Lung (tissue), 12 donors: ENCODE data around the gene ZNF648. TPM values are rescaled to one million over a fixed set of nuclear protein-coding genes. Genes with fewer than 3 reads are reported as not detected.

ENCODE experiments used
- ATAC-seq: fragments of 200-7000 bp; cut with Tn5 transposase; one replicate; pipeline ENCODE4 v1.9.1; 2020; ENCODE audit warnings: moderate number of reproducible peaks; ENCODE audit not compliant: insufficient read depth, low FRiP score
- DNase-seq, 3 donors: peaks; one replicate each; pipeline ENCODE4 v3.0.0-alpha.2; 2013 to 2017
- H3K27ac ChIP-seq, 2 donors: one replicate each; pipeline ENCODE4 v1.5.1; 2013; ENCODE audit warnings: mild to moderate bottlenecking in 2 of 2, moderate library complexity in 2 of 2, control low read depth in 1 of 2, inconsistent platforms in 1 of 2, low read depth in 1 of 2, low read length in 1 of 2
- H3K27me3 ChIP-seq, 3 donors: one replicate each; pipeline ENCODE4 v1.5.1; 2013; ENCODE audit warnings: low read length in 2 of 3; ENCODE audit not compliant: control insufficient read depth in 3 of 3, insufficient read depth in 3 of 3
- H3K36me3 ChIP-seq, 4 donors: one replicate each; pipeline ENCODE4 v1.5.1; 2013; ENCODE audit warnings: low read length in 4 of 4, mild to moderate bottlenecking in 1 of 4, moderate library complexity in 1 of 4; ENCODE audit not compliant: control insufficient read depth in 4 of 4, insufficient read depth in 4 of 4
- H3K4me1 ChIP-seq, 5 donors: one replicate each; pipeline ENCODE4 v1.5.1; 2013; ENCODE audit warnings: low read length in 5 of 5, mild to moderate bottlenecking in 2 of 5, moderate library complexity in 1 of 5; ENCODE audit not compliant: control insufficient read depth in 5 of 5, insufficient read depth in 5 of 5
- H3K4me3 ChIP-seq: one replicate; pipeline ENCODE4 v1.5.1; 2013; ENCODE audit warnings: mild to moderate bottlenecking, control low read depth, moderate library complexity
- H3K9ac ChIP-seq, 2 donors: one replicate each; pipeline ENCODE4 v1.5.1; 2013; ENCODE audit warnings: low read length in 2 of 2, control low read depth in 1 of 2; ENCODE audit not compliant: insufficient read depth in 1 of 2
- H3K9me3 ChIP-seq, 4 donors: one replicate each; pipeline ENCODE4 v1.5.1; 2013; ENCODE audit warnings: low read length in 3 of 4, mild to moderate bottlenecking in 1 of 4, moderate library complexity in 1 of 4; ENCODE audit not compliant: control insufficient read depth in 4 of 4, insufficient read depth in 3 of 4
- CTCF ChIP-seq: IDR thresholded peaks from 2 replicates; pipeline ENCODE4 v1.5.1; 2012; ENCODE audit warnings: mild to moderate bottlenecking; ENCODE audit errors: control extremely low read depth, extremely low read depth
- WGBS, 2 donors: extraction: QIAGEN DNeasy Blood & Tissue Kit; methylation state at CpG; one replicate each; pipeline ENCODE4 v1.1.7; 2013; 5-methylcytosine and 5-hydroxymethylcytosine counted together
- polyA plus RNA-seq, 2 donors: library from polyadenylated mRNA; stranded (reverse); fragments of 200-250 nt; gene quantifications; one replicate each; pipeline ENCODE4 v1.2.1, GENCODE V29; 2013
- total RNA-seq, 2 donors: library from RNA; depleted of rRNA in 1 of 2; stranded (reverse); fragments of >200 nt in 1 of 2; gene quantifications; one replicate each; pipeline ENCODE4 v1.2.1, GENCODE V29; 2014 to 2021
- donor health status: control.
- donor health status: control.
- donor health status: Bipolar disorder and iron deficiency.
- donor health status: healthy.
- donor health status: DM: yes; HTN: yes; CAD: no.

Gene ZNF648
- total and polyA plus RNA-seq, 4 donors, result 0.09 to 0.21 (median 0.20) TPM; not detected in 1

- Histone ChIP-seq H3K27ac (no peak overlapping the region), H3K9me3 (peaks cover 0 to 8% (median 0%) of the 10 kb centered on the region in 4 donors), H3K9ac (no peak overlapping the region), H3K36me3 (no peaks in the 10 kb centered on the region), H3K27me3 (peaks cover 0 to 5% (median 0%) of the 10 kb centered on the region in 3 donors), H3K4me3 (no peak overlapping the region), H3K4me1 (no peaks in the 10 kb centered on the region)
- ATAC-seq (no peak), DNase-seq (no peak)
- TF ChIP-seq CTCF, result no peak
- WGBS, 2 donors, result 90 to 91% methylated on average over 5 of the region's 5 CpGs
These were observed 3.8 kb upstream of the ZNF648 start for GRCh38 chr1:182065126-182065845.

GRCh38 chr1:182064611-182065010 lies 3.1 kb upstream of the ZNF648 start:
- DNase-seq (no peak), ATAC-seq (no peak)
- TF ChIP-seq CTCF, result no peak
- no peak overlapping the region for H3K27ac ChIP-seq
- peaks cover 0 to 10% (median 0%) of the 10 kb centered on the region in 4 donors for H3K9me3 ChIP-seq
- H3K27me3 ChIP-seq, result peaks cover 0 to 5% (median 0%) of the 10 kb centered on the region in 3 donors
- H3K36me3 ChIP-seq, result no peaks in the 10 kb centered on the region
- no peak overlapping the region for H3K4me3 ChIP-seq
- H3K9ac ChIP-seq, result no peak overlapping the region
- no peaks in the 10 kb centered on the region for H3K4me1 ChIP-seq
- 88 to 95% methylated on average over 3 of the region's 3 CpGs for WGBS, 2 donors

GRCh38 chr1:182062223-182062622 lies 711 bp upstream of the ZNF648 start:
- WGBS, 2 donors, result 80 to 93% methylated on average over 1 of the region's 1 CpG
- no peak overlapping the region for H3K27ac ChIP-seq
- H3K27me3 ChIP-seq, result peaks cover 6 to 10% (median 7%) of the 10 kb centered on the region in 3 donors
- no peak for ATAC-seq
- no peak overlapping the region for H3K9ac ChIP-seq
- no peaks in the 10 kb centered on the region for H3K4me1 ChIP-seq
- H3K4me3 ChIP-seq, result no peak overlapping the region
- H3K36me3 ChIP-seq, result no peaks in the 10 kb centered on the region
- DNase-seq, result no peak
- no peak for TF ChIP-seq CTCF
- peaks cover 0 to 10% (median 0%) of the 10 kb centered on the region in 4 donors for H3K9me3 ChIP-seq
